Gastrocnemius medialis (tissue), 4 donors: ENCODE measurements around the gene CDKAL1.

Experiments used
- CTCF ChIP-seq, 5 experiments: fragments of 450-650 bp in 3 of 5; fragments of 200-600 bp in 2 of 5; sonication (generic) in 2 of 5; IDR thresholded peaks in 4 of 5; conservative IDR thresholded peaks in 1 of 5; 1 replicate in 4 of 5; 2 replicates in 1 of 5; pipeline ENCODE4 v1.5.1; 2016 to 2019; ENCODE audit warnings: antibody characterized with exemption in 5 of 5, mild to moderate bottlenecking in 3 of 5, moderate library complexity in 3 of 5
- POLR2A ChIP-seq, 2 donors: fragments of 450-650 bp; IDR thresholded peaks; one replicate each; pipeline ENCODE4 v1.6.1; 2017; ENCODE audit warnings: antibody characterized with exemption in 2 of 2, mild to moderate bottlenecking in 2 of 2, moderate library complexity in 2 of 2

GRCh38 chr6:21238208-21238607 lies 704.0 kb downstream of the CDKAL1 start:
- no peak for TF ChIP-seq CTCF (IDR thresholded peaks at IDR 0.05 in 4 of 5, conservative IDR thresholded peaks at IDR 0.05 in 1 of 5)
- no peak for TF ChIP-seq POLR2A (IDR thresholded peaks at IDR 0.05)
